Measurements from ENCODE around the gene AKR1D1.
"Not testable (repeated sequence)": the region's sequence is repeated elsewhere in the genome, so short reads cannot be mapped to it uniquely, and the experiment has no call there.

Gene AKR1D1

GRCh38 chr7:138125119-138125518 lies 48.9 kb downstream of the AKR1D1 start:
- DNase-seq (ENCODE audit: low spot score): no peak

DNA sequence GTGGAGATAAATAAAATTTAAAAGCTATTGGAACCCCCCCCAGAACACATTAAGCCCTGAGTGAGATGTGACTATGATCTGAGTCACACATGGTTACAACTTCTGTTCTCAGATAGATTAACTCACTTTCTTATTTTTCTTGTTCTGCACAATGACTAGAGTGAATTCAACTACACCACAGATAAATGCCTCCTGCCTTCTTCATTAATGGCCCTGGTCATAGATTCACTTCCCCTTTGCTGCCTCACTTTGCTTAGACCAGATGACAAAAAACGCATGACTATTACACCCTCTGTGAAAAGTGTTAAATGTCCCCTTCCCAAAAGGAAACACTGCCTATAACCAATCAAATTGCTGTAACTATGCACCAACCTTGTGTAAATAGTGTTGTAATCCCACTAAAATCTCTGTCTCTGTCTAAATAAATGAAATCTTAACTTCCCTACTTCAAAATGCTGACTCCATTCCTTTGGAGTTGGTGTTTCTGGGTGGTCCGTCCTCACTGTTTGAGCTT lies 49.4 kb downstream of the AKR1D1 start:
- DNase-seq (ENCODE audit: low spot score): no peak

DNA sequence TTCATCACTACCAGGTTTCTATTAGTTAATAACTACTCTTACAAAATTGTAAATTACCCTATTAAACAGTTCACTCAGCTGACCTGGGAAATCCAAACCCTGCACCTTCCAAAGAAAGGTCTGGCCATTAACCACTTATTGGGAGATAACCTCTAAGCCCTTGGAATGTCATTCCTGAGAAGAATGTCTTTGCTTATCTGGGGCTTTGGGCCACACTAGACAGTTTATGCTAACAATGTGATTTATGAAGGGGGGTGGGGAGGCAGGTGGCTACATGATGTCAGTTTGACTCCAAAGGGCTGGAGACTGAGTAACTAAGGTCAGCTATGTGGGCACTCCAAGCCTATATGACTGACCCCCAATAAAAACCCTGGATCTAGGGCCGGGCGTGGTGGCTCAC lies 50.7 kb downstream of the AKR1D1 start:
- DNase-seq (ENCODE audit: low spot score): no peak

DNA sequence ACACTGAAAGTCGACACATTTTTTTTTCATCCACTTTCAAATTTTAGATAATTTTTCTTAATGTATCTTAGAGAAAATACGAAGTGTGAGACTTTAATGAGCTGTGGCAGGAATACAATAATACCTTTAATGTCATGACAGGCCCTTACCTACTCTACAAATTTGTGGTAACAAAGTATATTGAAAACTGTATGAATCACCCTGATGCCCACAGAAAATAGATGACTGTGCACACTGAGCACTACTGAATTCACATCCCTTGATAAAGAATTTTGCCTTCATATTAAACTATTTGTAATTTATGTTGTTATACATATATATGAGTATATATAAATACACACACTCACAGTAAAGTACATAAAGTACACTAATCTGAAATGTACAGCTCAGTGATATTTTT lies 51.7 kb downstream of the AKR1D1 start:
- DNase-seq (ENCODE audit: low spot score): no peak

GRCh38 chr7:138129551-138130165 lies 53.4 kb downstream of the AKR1D1 start:
- no peak for DNase-seq (ENCODE audit: low spot score)

- no peak for DNase-seq (ENCODE audit: low spot score)
Measured at GRCh38 chr7:138137423-138138171, 61.3 kb downstream of the AKR1D1 start.

GRCh38 chr7:138138244-138138643 lies 62.0 kb downstream of the AKR1D1 start:
- DNase-seq (ENCODE audit: low spot score): no peak

- no peak for DNase-seq (ENCODE audit: low spot score)
Measured at GRCh38 chr7:138142583-138143201, 66.4 kb downstream of the AKR1D1 start.

DNA sequence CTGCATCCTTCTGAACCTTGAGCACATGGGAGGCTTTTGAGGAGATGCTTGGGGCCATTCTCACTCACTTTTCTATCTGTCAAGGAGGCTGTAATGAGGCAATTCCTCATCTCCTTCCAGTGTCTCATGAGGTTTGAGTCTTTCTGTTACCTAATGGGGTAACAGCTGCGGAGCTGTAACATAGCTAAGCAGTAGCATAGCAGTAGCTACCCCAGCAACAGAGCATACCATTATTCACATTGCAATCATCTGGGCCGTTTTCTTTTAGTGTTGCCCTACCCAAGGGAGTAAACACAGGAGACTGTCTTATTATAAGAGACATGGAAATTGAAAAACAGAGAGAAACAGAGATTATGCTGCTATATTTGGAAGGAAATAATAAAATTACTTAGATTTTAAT lies 68.7 kb downstream of the AKR1D1 start:
- DNase-seq (ENCODE audit: low spot score): no peak

GRCh38 chr7:138146221-138146620 lies 70.0 kb downstream of the AKR1D1 start:
- DNase-seq (ENCODE audit: low spot score): not testable (repeated sequence)

DNA sequence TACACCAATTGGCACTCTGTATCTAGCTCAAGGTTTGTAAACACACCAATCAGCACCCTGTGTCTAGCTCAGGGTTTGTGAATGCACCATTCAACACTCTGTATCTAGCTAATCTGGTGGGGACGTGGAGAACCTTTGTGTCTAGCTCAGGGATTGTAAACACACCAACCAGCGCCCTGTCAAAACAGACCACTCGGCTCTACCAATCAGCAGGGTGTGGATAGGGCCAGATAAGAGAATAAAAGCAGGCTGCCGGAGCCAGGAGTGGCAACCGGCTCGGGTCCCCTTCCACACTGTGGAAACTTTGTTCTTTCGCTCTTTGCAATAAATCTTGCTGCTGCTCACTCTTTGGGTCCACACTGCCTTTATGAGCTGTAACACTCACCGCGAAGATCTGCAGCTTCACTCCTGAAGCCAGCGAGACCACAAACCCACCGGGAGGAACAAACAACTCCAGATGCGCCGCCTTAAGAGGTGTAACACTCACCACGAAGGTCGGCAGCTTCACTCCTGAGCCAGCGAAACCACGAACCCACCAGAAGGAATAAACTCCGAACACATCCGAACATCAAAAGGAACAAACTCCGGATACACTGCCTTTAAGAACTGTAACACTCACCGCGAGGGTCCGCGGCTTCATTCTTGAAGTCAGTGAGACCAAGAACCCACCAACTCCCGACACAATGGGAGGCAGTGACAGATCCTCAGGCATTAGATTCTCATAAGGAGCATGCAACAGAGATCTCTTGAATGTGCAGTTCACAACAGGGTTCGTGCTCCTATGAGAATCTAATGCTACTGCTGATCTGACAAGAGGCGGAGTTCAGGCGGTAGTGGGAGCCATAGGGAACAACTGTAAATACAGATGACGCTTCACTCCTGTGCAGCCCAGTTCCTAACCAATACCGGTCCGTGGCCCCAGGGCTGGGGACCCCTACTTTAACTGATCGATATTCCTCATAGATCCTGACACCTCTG lies 70.8 kb downstream of the AKR1D1 start:
- not testable (repeated sequence) for DNase-seq (ENCODE audit: low spot score)

DNA sequence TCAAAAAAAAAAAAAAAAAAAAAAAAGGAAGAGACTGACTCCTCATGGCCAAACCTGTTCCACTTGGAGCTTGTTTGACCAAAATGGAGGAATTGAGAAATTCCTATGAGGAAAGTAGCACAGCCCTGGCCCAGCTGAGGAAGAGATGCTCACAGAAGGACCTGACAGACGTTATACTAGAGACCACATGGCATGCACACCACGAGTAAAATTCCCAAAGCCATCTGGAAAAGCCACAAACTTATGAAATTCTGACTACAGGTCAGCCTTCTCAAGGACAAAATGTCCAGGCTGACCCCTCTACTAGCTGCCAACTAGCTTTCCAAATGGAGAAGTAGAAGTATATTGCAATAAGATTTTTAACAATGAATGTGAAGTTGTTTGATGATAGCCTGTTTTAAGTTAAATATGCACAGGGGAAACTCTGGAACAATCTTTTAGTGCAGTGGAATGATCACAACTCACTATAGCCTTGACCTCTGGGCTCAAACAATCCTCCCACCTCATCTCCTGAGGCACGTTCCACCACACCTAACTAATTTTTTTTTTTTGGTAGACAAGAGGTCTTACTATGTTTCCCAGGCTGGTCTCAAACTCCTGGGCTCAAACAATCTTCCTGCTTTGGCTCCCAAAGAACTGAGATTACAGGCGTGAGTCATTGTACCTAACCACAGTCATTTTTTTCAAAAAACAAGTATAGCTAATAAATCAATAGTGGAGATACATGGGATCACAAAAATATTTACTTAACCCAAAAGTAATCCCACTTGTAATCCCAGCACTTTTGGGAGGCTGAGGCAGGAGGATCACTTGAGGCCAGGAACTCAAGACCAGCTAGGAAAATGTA lies 75.7 kb downstream of the AKR1D1 start:
- DNase-seq (ENCODE audit: low spot score): no peak

- DNase-seq (ENCODE audit: low spot score): no peak
Measured at GRCh38 chr7:138154661-138155060, 78.4 kb downstream of the AKR1D1 start.

DNA sequence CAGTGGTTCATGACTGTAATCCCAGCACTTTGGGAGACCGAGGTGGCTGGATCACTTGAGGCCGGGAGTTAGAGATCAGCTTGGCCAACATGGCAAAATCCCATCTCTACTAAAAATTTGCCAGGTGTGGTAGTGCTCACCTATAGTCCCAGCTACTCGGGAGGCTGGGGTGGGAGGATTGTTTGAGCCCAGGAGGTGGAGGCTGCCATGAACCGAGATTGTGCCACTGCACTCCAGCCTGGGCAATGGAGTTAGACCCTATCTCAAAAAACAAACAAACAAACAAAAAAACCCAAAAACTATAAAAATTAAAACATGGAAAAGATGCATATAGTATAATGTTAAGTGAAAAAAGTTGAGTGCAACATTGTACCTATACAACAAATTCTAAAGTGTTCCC lies 81.4 kb downstream of the AKR1D1 start:
- no peak for DNase-seq (ENCODE audit: low spot score)

DNA sequence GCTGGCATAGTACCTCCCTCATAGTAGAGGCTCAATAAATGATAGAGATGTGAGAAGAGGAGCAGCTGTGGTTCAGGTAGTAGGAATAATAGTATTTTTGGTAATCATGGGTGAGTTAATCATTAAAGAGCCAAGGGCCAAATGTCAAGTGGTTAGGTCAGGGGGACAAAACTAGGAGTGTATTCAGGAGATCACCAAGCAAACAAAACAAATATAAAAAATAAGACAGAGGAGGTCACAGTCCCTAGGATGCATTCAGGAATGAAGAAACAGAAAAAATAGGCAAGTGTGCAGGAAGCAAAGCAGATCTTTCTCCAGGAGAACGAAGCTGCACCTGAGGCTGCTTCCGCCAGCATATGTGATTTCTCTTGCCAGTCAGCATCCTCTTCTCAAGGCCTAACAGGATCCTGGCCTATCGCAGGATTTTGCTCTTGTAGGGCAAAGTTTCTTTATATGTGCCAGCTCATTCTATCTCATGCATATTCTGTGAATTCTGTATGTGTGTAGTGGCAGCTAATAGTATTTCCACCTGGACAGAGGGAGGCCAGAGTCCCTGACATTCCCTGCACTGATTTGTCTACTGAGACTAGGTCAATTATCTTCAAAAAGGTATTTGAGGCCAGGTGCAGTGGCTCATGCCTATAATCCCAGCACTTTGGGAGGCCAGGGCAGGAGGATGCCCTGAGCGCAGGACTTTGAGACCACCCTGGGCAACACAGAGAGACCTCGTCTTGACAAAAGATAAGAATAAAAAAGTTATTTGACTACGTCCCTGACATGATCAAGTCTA lies 82.7 kb downstream of the AKR1D1 start:
- DNase-seq (ENCODE audit: low spot score): no peak

GRCh38 chr7:138161600-138162081 lies 85.4 kb downstream of the AKR1D1 start:
- peak; percentile 90 for DNase-seq (ENCODE audit: low spot score)

- no peak for DNase-seq (ENCODE audit: low spot score)
Measured at GRCh38 chr7:138162236-138162635, 86.0 kb downstream of the AKR1D1 start.

DNA sequence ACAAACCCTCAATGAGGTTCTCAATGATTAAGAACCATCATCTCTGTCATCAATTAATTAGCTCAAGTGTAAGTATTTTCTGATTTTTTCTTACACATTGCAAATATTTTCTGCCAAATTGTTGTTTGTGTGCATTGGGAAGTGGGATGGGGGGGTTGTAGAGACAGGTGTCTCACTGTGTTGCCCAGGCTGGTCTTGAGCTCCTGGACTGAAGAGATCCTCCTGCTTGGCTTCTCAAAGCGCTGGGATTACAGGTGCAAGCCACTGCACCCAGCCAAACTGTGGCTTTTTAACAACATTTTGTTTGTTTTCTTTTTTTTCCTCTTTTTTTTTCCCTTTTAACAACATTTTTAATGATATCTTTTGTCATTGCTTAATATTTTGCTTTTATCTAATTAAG lies 87.5 kb downstream of the AKR1D1 start:
- no peak for DNase-seq (ENCODE audit: low spot score)

- no peak for DNase-seq (ENCODE audit: low spot score)
Measured at GRCh38 chr7:138164804-138165203, 88.5 kb downstream of the AKR1D1 start.

- DNase-seq (ENCODE audit: low spot score): no peak
Measured at GRCh38 chr7:138166681-138167080, 90.4 kb downstream of the AKR1D1 start.

Measured in ecto neural progenitor cell (in vitro differentiated cells).